Hepatocyte (in vitro differentiated cells): ENCODE results near the gene NTRK3. TPM values are rescaled to one million over a fixed set of nuclear protein-coding genes. Genes with fewer than 3 reads are reported as not detected.
"Not testable (repeated sequence)": the region's sequence is repeated elsewhere in the genome, so short reads cannot be mapped to it uniquely, and the experiment has no call there.

ENCODE experiments used
- DNase-seq: peaks from one replicate; pipeline ENCODE4 v3.0.0-alpha.2; 2016; ENCODE audit warnings: low spot score
- H2AFZ ChIP-seq: fragments of 200-600 bp; sonication (generic); 2 replicates; pipeline ENCODE4 v1.6.0; 2016; ENCODE audit warnings: antibody characterized with exemption, mild to moderate bottlenecking
- H3K27ac ChIP-seq: fragments of 200-600 bp; sonication (generic); 2 replicates; pipeline ENCODE4 v1.5.1; 2016; ENCODE audit warnings: mild to moderate bottlenecking
- H3K27me3 ChIP-seq: fragments of 200-600 bp; sonication (generic); 2 replicates; pipeline ENCODE4 v1.6.1; 2016
- H3K36me3 ChIP-seq: fragments of 200-600 bp; sonication (generic); replicated peaks from 2 replicates; pipeline ENCODE4 v1.5.1; 2016; ENCODE audit warnings: low read depth; ENCODE audit not compliant: insufficient read depth
- H3K4me1 ChIP-seq: fragments of 200-600 bp; sonication (generic); 2 replicates; pipeline ENCODE4 v1.5.1; 2016; ENCODE audit warnings: mild to moderate bottlenecking, moderate library complexity; ENCODE audit not compliant: insufficient read depth
- H3K4me2 ChIP-seq: fragments of 200-600 bp; sonication (generic); 2 replicates; pipeline ENCODE4 v1.6.0; 2016
- H3K4me3 ChIP-seq: fragments of 200-600 bp; sonication (generic); 2 replicates; pipeline ENCODE4 v1.5.1; 2016; ENCODE audit warnings: mild to moderate bottlenecking
- H3K79me2 ChIP-seq: fragments of 200-600 bp; sonication (generic); 2 replicates; pipeline ENCODE4 v1.6.0; 2017; ENCODE audit warnings: mild to moderate bottlenecking
- H3K9me2 ChIP-seq: fragments of 200-600 bp; sonication (generic); replicated peaks from 2 replicates; pipeline ENCODE4 v1.6.0; 2017; ENCODE audit warnings: mild to moderate bottlenecking; ENCODE audit not compliant: insufficient read depth
- H3K9me3 ChIP-seq: fragments of 200-600 bp; sonication (generic); 2 replicates; pipeline ENCODE4 v1.5.1; 2016; ENCODE audit warnings: low read depth, mild to moderate bottlenecking
- H4K20me1 ChIP-seq: fragments of 200-600 bp; sonication (generic); 2 replicates; pipeline ENCODE4 v1.6.0; 2016; ENCODE audit warnings: mild to moderate bottlenecking; ENCODE audit not compliant: insufficient read depth, poor library complexity, severe bottlenecking
- CTCF ChIP-seq: fragments of 200-600 bp; sonication (generic); IDR thresholded peaks from 2 replicates; pipeline ENCODE4 v1.5.1; 2016; ENCODE audit warnings: antibody characterized with exemption, mild to moderate bottlenecking; ENCODE audit not compliant: poor library complexity
- EZH2 ChIP-seq: fragments of 200-600 bp; sonication (generic); IDR thresholded peaks from 2 replicates; pipeline ENCODE4 v1.6.1; 2016; ENCODE audit warnings: antibody characterized with exemption, mild to moderate bottlenecking, borderline replicate concordance
- EZH2phosphoT487 ChIP-seq: fragments of 200-600 bp; sonication (generic); IDR thresholded peaks from one replicate; pipeline ENCODE4 v1.6.1; 2018; ENCODE audit warnings: antibody characterized with exemption, mild to moderate bottlenecking, low read depth, moderate library complexity; ENCODE audit not compliant: unreplicated experiment, severe bottlenecking
- WGBS: methylation state at CpG from one replicate; pipeline ENCODE4 v1.1.6; 2016; ENCODE audit warnings: low lambda C conversion rate; ENCODE audit errors: missing lambda C conversion rate; 5-methylcytosine and 5-hydroxymethylcytosine counted together
- polyA plus RNA-seq: library from polyadenylated mRNA; unstranded; fragments of >200 nt; fragmentation: Nextera tagmentation; extraction: Ambion mirVana; gene quantifications from 2 replicates; pipeline ENCODE4 v1.2.1, GENCODE V29; 2016
- total RNA-seq: library from RNA; depleted of rRNA; stranded (reverse); fragments of >200 nt; gene quantifications from 2 replicates; pipeline ENCODE4 v1.2.3, GENCODE V29; 2014

Gene NTRK3
- total and polyA plus RNA-seq, 2 experiments from 2014 or later: 4.9 to 5.6 TPM

- Histone ChIP-seq H3K9me3 (no peaks in the 10 kb centered on the region), H3K4me3 (no peak overlapping the region), H3K79me2 (no peaks in the 10 kb centered on the region), H3K4me1 (peaks cover 4% of the 10 kb centered on the region), H2AFZ (no peak overlapping the region), H3K27me3 (no peaks in the 10 kb centered on the region), H3K9me2 (no peaks in the 10 kb centered on the region), H3K27ac (no peak overlapping the region), H4K20me1 (no peaks in the 10 kb centered on the region), H3K4me2 (no peak overlapping the region), H3K36me3 (no peaks in the 10 kb centered on the region)
- 95% methylated on average over 5 of the region's 5 CpGs for WGBS
- DNase-seq: no peak
- TF ChIP-seq EZH2phosphoT487 (no peak), CTCF (no peak), EZH2 (no peak)
These were observed 182.2 kb downstream of the NTRK3 start for GRCh38 chr15:88074386-88074785.

GRCh38 chr15:88073391-88073691, 183.2 kb downstream of the NTRK3 start:
- Histone ChIP-seq H3K79me2 (no peaks in the 10 kb centered on the region), H3K9me2 (no peaks in the 10 kb centered on the region), H3K4me2 (no peak overlapping the region), H3K9me3 (no peaks in the 10 kb centered on the region), H2AFZ (no peak overlapping the region), H3K36me3 (no peaks in the 10 kb centered on the region), H3K27ac (peak overlapping the region; percentile 65), H3K4me3 (no peak overlapping the region), H3K27me3 (no peaks in the 10 kb centered on the region), H4K20me1 (no peaks in the 10 kb centered on the region), H3K4me1 (peaks cover 4% of the 10 kb centered on the region)
- peak; percentile 77 for DNase-seq
- 44% methylated on average over 2 of the region's 2 CpGs for WGBS
- TF ChIP-seq EZH2phosphoT487 (no peak), EZH2 (no peak), CTCF (no peak)

DNA sequence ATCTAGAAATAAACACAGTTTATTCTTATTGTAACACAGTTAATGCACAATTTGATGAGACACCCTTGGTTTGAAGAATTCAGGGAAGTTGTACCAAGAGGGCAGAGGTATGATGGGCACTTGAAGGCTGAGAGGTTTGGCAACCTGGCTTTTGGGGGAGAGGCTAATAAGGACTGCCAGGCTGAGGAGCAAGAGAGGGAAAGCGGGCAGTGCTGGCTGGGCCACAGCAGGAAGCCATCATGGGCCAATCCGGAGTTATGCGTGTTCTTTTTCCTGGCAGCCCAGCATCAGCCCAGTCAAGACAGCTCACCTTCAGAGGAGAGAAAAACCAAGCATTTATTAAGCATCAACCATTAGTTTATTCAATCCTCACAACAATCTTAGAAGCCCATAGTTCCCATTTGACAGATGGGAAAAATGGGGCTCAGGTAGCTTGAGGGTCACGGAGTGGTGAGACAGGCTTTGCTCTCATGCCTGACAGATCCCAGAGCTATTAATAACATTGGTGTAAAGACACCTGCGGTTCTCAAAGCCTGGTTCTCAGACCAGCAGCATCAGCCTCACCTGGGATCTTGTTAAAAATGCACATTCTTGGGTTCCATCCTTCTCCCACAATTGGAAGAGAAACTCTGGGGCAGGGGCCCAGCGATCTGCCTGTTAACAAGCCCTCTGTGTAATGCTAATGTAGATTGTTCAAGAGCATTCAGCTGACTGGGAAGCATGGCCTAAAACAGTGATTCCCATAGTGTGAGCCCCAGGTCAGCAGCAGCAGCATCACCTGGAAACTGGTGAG, 183.7 kb downstream of the NTRK3 start:
- Histone ChIP-seq H2AFZ (no peak overlapping the region), H3K36me3 (no peaks in the 10 kb centered on the region), H4K20me1 (no peaks in the 10 kb centered on the region), H3K9me3 (no peaks in the 10 kb centered on the region), H3K4me1 (peaks cover 4% of the 10 kb centered on the region), H3K4me2 (no peak overlapping the region), H3K4me3 (no peak overlapping the region), H3K27ac (peak overlapping the region; percentile 65), H3K27me3 (no peaks in the 10 kb centered on the region), H3K79me2 (no peaks in the 10 kb centered on the region), H3K9me2 (no peaks in the 10 kb centered on the region)
- TF ChIP-seq CTCF: no peak
- TF ChIP-seq EZH2phosphoT487: no peak
- no peak for TF ChIP-seq EZH2
- no peak for DNase-seq
- 74% methylated on average over 6 of the region's 6 CpGs for WGBS

DNA sequence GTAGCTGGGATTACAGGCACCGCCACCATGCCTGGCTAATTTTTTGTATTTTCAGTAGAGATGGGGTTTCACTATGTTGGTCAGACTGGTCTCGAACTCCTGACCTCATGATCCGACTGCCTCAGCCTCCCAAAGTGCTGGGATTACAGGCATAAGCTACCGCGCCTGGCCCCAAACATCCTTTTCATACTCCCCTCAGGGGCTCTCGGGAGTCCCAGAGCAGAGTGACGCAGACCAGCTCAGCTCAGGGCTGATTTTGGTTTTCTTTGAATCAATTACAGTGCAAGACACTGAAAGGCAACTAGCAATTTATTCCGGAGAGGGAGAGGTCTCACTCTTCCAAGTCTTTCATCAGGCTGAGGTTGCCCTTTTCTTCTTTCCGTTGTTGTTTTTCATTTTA, 184.4 kb downstream of the NTRK3 start:
- H3K27me3 ChIP-seq, DNase-seq, H3K27ac ChIP-seq, H4K20me1 ChIP-seq, H3K4me3 ChIP-seq, H3K4me1 ChIP-seq, H3K4me2 ChIP-seq, H2AFZ ChIP-seq, H3K36me3 ChIP-seq, H3K9me2 ChIP-seq, H3K79me2 ChIP-seq, H3K9me3 ChIP-seq: not testable (repeated sequence)
- WGBS: 75% methylated on average over 9 of the region's 9 CpGs
